WTC11 (cell line): Measurements from ENCODE around the gene TRIM60. TPM values are rescaled to one million over a fixed set of nuclear protein-coding genes. Genes with fewer than 3 reads are reported as not detected.

Experiments
- ATAC-seq: fragments of 200-7000 bp; cut with Tn5 transposase; 2 replicates; pipeline ENCODE4 v1.10.0; 2021; ENCODE audit warnings: mild to moderate bottlenecking, moderate library complexity
- CTCF ChIA-PET: fragments of 300-600 bp; sonication (Branson Sonifier 250); formaldehyde crosslinking; loops from one replicate; lab custom pipeline; 2021; ENCODE audit warnings: antibody characterized with exemption; lab: Charles Lee
- POLR2A ChIA-PET: fragments of 350-600 bp; sonication (Branson Sonifier 250); formaldehyde crosslinking; loops from one replicate; lab custom pipeline; 2021; ENCODE audit warnings: antibody characterized with exemption; lab: Charles Lee
- DNase-seq: peaks from one replicate; pipeline ENCODE4 v3.0.0; 2021; ENCODE audit warnings: low spot score
- H3K27ac Mint-ChIP-seq: 2 replicates; pipeline ENCODE4 v1.8.0; 2021; ENCODE audit warnings: mixed read lengths
- H3K27me3 Mint-ChIP-seq: 2 replicates; pipeline ENCODE4 v1.8.0; 2021; ENCODE audit warnings: low read depth, mild to moderate bottlenecking, moderate library complexity, mixed read lengths
- H3K36me3 Mint-ChIP-seq: 2 replicates; pipeline ENCODE4 v1.8.0; 2021; ENCODE audit warnings: mixed read lengths
- H3K4me1 Mint-ChIP-seq: 2 replicates; pipeline ENCODE4 v1.8.0; 2022; ENCODE audit warnings: mixed read lengths
- H3K4me3 Mint-ChIP-seq: 2 replicates; pipeline ENCODE4 v1.8.0; 2021; ENCODE audit warnings: mild to moderate bottlenecking, moderate library complexity, mixed read lengths
- H3K9me3 Mint-ChIP-seq: 2 replicates; pipeline ENCODE4 v1.8.0; 2021; ENCODE audit warnings: mixed read lengths
- ATF6 ChIP-seq: sonication (generic); formaldehyde crosslinking; IDR thresholded peaks from 2 replicates; pipeline ENCODE4 v1.8.1; 2023; ENCODE audit warnings: mild to moderate bottlenecking, missing genetic modification reagents
- CREM ChIP-seq: sonication (generic); formaldehyde crosslinking; IDR thresholded peaks from 2 replicates; pipeline ENCODE4 v1.8.1; 2022; ENCODE audit warnings: mild to moderate bottlenecking, missing genetic modification reagents, moderate library complexity
- MAX ChIP-seq: sonication (generic); formaldehyde crosslinking; IDR thresholded peaks from 2 replicates; pipeline ENCODE4 v1.8.0; 2022; ENCODE audit warnings: mild to moderate bottlenecking, missing genetic modification reagents
- NFATC4 ChIP-seq: fragments of 250-450 bp; sonication (Bioruptor Pico); IDR thresholded peaks from 2 replicates; pipeline ENCODE4 v1.9.0; 2021; ENCODE audit warnings: mild to moderate bottlenecking
- NR1H2 ChIP-seq: sonication (generic); formaldehyde crosslinking; IDR thresholded peaks from 2 replicates; pipeline ENCODE4 v1.9.0; 2021; ENCODE audit warnings: mild to moderate bottlenecking, moderate library complexity, missing genetic modification reagents
- SMAD3 ChIP-seq: sonication (generic); formaldehyde crosslinking; IDR thresholded peaks from 2 replicates; pipeline ENCODE4 v1.8.0; 2022; ENCODE audit warnings: missing genetic modification reagents, mild to moderate bottlenecking, borderline replicate concordance
- TEAD1 ChIP-seq: sonication (generic); formaldehyde crosslinking; IDR thresholded peaks from 2 replicates; pipeline ENCODE4 v1.8.0; 2022; ENCODE audit warnings: mild to moderate bottlenecking, missing genetic modification reagents
- TEAD4 ChIP-seq: sonication (generic); formaldehyde crosslinking; IDR thresholded peaks from 2 replicates; pipeline ENCODE4 v1.8.0; 2022; ENCODE audit warnings: mild to moderate bottlenecking, missing genetic modification reagents
- ZNF232 ChIP-seq: sonication (generic); formaldehyde crosslinking; IDR thresholded peaks from 2 replicates; pipeline ENCODE4 v1.8.0; 2022; ENCODE audit warnings: mild to moderate bottlenecking, missing genetic modification reagents
- ZNF263 ChIP-seq: sonication (generic); formaldehyde crosslinking; IDR thresholded peaks from 2 replicates; pipeline ENCODE4 v1.8.1; 2022; ENCODE audit warnings: low read depth, mild to moderate bottlenecking, moderate library complexity, missing genetic modification reagents
- ZNF396 ChIP-seq: fragments of 250-450 bp; sonication (Bioruptor Pico); IDR thresholded peaks from 2 replicates; pipeline ENCODE4 v1.8.0; 2021; ENCODE audit warnings: mild to moderate bottlenecking, moderate library complexity, borderline replicate concordance
- ZNF416 ChIP-seq: fragments of 250-450 bp; sonication (Bioruptor Pico); IDR thresholded peaks from 2 replicates; pipeline ENCODE4 v1.9.0; 2021; ENCODE audit warnings: mild to moderate bottlenecking, inconsistent platforms
- ZNF532 ChIP-seq: fragments of 250-450 bp; sonication (Bioruptor Pico); IDR thresholded peaks from 2 replicates; pipeline ENCODE4 v1.9.0; 2021; ENCODE audit warnings: mild to moderate bottlenecking, borderline replicate concordance
- total RNA-seq: library from RNA; stranded (reverse); gene quantifications from 3 replicates; pipeline ENCODE4 v1.2.3, GENCODE V29; 2021
- TF ChIP-seq, protein P1 (sequence below): sonication (generic); formaldehyde crosslinking; conservative IDR thresholded peaks from 2 replicates; pipeline ENCODE4 v1.8.1; 2022; ENCODE audit warnings: mild to moderate bottlenecking, missing genetic modification reagents
- TF ChIP-seq, protein P2 (sequence below): sonication (generic); formaldehyde crosslinking; IDR thresholded peaks from 2 replicates; pipeline ENCODE4 v1.8.0; 2022; ENCODE audit warnings: mild to moderate bottlenecking, missing genetic modification reagents
- TF ChIP-seq, protein P3 (sequence below): sonication (generic); formaldehyde crosslinking; IDR thresholded peaks from 2 replicates; pipeline ENCODE4 v1.8.1; 2023; ENCODE audit warnings: mild to moderate bottlenecking, missing genetic modification reagents, borderline replicate concordance

Gene TRIM60
- total RNA-seq, 1 experiment from 2014 or later = not detected

DNA sequence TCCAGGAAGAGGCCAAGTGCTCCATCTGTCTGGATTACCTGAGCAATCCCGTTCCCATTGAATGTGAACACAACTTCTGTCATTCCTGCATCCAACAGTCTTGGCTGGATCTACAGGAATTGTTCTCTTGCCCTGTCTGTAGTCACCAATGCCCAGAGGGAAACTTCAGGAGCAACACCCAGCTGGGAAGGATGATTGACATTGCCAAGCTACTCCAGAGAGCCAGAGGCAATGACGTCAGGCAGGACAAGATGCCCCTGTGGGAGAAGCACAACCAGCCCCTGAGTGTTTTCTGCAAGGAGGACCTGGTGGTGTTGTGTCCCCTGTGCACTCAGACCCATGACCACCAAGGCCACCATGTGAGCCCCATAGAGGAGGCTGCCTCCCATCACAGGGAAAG is 21.3 kb upstream of the TRIM60 start (continued):
- no peak for TF ChIP-seq TEAD1
- no peak for TF ChIP-seq NFATC4 (CRISPR knock-in tag)
- TF ChIP-seq, protein P1, sequence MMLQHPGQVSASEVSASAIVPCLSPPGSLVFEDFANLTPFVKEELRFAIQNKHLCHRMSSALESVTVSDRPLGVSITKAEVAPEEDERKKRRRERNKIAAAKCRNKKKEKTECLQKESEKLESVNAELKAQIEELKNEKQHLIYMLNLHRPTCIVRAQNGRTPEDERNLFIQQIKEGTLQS (CRISPR knock-in tag) = no peak
- TF ChIP-seq ZNF416 (CRISPR knock-in tag) = no peak
- no peak for TF ChIP-seq MAX
- TF ChIP-seq, protein P2, sequence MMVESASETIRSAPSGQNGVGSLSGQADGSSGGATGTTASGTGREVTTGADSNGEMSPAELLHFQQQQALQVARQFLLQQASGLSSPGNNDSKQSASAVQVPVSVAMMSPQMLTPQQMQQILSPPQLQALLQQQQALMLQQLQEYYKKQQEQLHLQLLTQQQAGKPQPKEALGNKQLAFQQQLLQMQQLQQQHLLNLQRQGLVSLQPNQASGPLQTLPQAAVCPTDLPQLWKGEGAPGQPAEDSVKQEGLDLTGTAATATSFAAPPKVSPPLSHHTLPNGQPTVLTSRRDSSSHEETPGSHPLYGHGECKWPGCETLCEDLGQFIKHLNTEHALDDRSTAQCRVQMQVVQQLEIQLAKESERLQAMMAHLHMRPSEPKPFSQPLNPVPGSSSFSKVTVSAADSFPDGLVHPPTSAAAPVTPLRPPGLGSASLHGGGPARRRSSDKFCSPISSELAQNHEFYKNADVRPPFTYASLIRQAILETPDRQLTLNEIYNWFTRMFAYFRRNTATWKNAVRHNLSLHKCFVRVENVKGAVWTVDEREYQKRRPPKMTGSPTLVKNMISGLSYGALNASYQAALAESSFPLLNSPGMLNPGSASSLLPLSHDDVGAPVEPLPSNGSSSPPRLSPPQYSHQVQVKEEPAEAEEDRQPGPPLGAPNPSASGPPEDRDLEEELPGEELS = no peak

DNA sequence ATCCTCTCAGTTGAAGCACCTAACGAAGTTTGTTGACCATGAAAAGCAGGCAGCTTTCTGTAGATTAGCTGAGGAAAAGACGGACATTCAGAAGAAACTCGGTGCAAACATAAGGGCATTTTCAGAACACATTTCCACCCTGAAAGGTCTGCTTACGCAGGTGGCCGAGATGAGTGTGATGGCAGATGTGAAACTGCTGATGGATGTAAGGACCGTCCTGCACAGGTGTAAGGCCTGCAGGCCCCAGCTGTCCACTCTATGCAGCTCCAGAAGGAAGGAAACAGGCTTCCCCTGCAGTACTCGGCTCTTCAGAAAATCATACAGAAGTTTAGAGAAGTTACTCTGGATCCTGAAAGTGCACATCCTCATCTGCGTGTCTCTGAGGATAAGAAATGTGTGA is 20.8 kb upstream of the TRIM60 start:
- Mint-ChIP-seq H3K4me1 (no peaks in the 10 kb centered on the region), H3K27ac (no peak overlapping the region), H3K4me3 (no peak overlapping the region), H3K9me3 (no peaks in the 10 kb centered on the region), H3K27me3 (no peaks in the 10 kb centered on the region; the same call in 1 of the 2 replicates), H3K36me3 (no peaks in the 10 kb centered on the region)
- ATAC-seq (no peak), DNase-seq (no peak)
- ChIA-PET POLR2A (no interaction called here), CTCF (no interaction called here)
- TF ChIP-seq CREM = no peak
- TF ChIP-seq ZNF263 (CRISPR knock-in tag) = no peak
- TF ChIP-seq NFATC4 (CRISPR knock-in tag) = no peak
- TF ChIP-seq ZNF232 (CRISPR knock-in tag) = no peak
- TF ChIP-seq TEAD4 (CRISPR knock-in tag) = no peak
- TF ChIP-seq ZNF532 = no peak

DNA sequence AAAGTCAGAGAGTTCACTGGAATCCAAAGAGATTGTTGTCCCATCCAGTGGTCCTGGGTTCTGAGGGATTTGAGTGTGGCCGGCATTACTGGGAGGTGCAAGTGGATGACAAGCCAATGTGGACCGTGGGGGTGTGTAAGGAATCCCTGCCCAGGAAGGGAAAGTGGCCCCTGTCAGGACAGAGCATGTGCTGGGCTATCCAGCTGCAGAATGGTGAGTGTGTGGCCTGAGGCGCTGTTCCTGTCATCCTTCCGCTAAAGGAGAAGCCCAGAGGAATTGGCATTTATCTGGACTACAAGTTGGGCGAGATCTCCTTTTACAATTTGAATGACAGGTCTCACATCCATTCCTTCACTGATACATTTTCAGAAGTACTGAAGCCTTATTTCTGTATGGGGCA is 20.4 kb upstream of the TRIM60 start:
- CTCF ChIA-PET = no interaction called here
- no peak for DNase-seq
- no peaks in the 10 kb centered on the region for H3K36me3 Mint-ChIP-seq
- no peak overlapping the region for H3K4me3 Mint-ChIP-seq
- H3K9me3 Mint-ChIP-seq = no peaks in the 10 kb centered on the region
- H3K27me3 Mint-ChIP-seq = no peaks in the 10 kb centered on the region; the same call in 1 of the 2 replicates
- no peaks in the 10 kb centered on the region for H3K4me1 Mint-ChIP-seq
- POLR2A ChIA-PET = no interaction called here
- H3K27ac Mint-ChIP-seq = no peak overlapping the region
- no peak for ATAC-seq
- TF ChIP-seq ZNF396 (CRISPR knock-in tag) (no peak), SMAD3 (CRISPR knock-in tag) (no peak), NR1H2 (CRISPR knock-in tag) (no peak), ATF6 (CRISPR knock-in tag) (no peak)
- TF ChIP-seq, protein P1 (CRISPR knock-in tag) = no peak
- TF ChIP-seq, protein P3, sequence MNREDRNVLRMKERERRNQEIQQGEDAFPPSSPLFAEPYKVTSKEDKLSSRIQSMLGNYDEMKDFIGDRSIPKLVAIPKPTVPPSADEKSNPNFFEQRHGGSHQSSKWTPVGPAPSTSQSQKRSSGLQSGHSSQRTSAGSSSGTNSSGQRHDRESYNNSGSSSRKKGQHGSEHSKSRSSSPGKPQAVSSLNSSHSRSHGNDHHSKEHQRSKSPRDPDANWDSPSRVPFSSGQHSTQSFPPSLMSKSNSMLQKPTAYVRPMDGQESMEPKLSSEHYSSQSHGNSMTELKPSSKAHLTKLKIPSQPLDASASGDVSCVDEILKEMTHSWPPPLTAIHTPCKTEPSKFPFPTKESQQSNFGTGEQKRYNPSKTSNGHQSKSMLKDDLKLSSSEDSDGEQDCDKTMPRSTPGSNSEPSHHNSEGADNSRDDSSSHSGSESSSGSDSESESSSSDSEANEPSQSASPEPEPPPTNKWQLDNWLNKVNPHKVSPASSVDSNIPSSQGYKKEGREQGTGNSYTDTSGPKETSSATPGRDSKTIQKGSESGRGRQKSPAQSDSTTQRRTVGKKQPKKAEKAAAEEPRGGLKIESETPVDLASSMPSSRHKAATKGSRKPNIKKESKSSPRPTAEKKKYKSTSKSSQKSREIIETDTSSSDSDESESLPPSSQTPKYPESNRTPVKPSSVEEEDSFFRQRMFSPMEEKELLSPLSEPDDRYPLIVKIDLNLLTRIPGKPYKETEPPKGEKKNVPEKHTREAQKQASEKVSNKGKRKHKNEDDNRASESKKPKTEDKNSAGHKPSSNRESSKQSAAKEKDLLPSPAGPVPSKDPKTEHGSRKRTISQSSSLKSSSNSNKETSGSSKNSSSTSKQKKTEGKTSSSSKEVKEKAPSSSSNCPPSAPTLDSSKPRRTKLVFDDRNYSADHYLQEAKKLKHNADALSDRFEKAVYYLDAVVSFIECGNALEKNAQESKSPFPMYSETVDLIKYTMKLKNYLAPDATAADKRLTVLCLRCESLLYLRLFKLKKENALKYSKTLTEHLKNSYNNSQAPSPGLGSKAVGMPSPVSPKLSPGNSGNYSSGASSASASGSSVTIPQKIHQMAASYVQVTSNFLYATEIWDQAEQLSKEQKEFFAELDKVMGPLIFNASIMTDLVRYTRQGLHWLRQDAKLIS (CRISPR knock-in tag) = no peak
